CD4-positive, alpha-beta T cell treated with Interleukin-15 for 4 hours (primary cell): ENCODE measurements around the gene MBNL2.

Experiments used
- DNase-seq: peaks from one replicate; pipeline ENCODE4 v3.0.0-alpha.2; 2020; ENCODE audit warnings: low spot score

MBNL2 gene

GRCh38 chr13:97301382-97302095 lies 79.4 kb downstream of the MBNL2 start:
- no peak for DNase-seq

- DNase-seq = no peak
These were observed 80.5 kb downstream of the MBNL2 start for GRCh38 chr13:97302611-97303010.

- DNase-seq = no peak
These were observed 84.0 kb downstream of the MBNL2 start for GRCh38 chr13:97306106-97306505.

GRCh38 chr13:97306645-97307044 lies 84.5 kb downstream of the MBNL2 start:
- no peak for DNase-seq

- no peak for DNase-seq
These were observed 85.2 kb downstream of the MBNL2 start for GRCh38 chr13:97307118-97307881.

GRCh38 chr13:97307882-97308624 lies 85.9 kb downstream of the MBNL2 start:
- no peak for DNase-seq

- DNase-seq = no peak
These were observed 86.7 kb downstream of the MBNL2 start for GRCh38 chr13:97308735-97309429.

GRCh38 chr13:97310809-97311436 lies 88.8 kb downstream of the MBNL2 start:
- DNase-seq = no peak

GRCh38 chr13:97311956-97312355 lies 89.8 kb downstream of the MBNL2 start:
- DNase-seq = no peak

GRCh38 chr13:97313551-97314260 lies 91.6 kb downstream of the MBNL2 start:
- no peak for DNase-seq

- DNase-seq = no peak
These were observed 94.3 kb downstream of the MBNL2 start for GRCh38 chr13:97316390-97316789.

- DNase-seq = no peak
These were observed 95.8 kb downstream of the MBNL2 start for GRCh38 chr13:97317933-97318332.

GRCh38 chr13:97318532-97318931 lies 96.4 kb downstream of the MBNL2 start:
- DNase-seq = no peak

GRCh38 chr13:97319113-97319720 lies 97.1 kb downstream of the MBNL2 start:
- DNase-seq = no peak

- no peak for DNase-seq
These were observed 99.0 kb downstream of the MBNL2 start for GRCh38 chr13:97321101-97321500.

GRCh38 chr13:97321616-97322321 lies 99.6 kb downstream of the MBNL2 start:
- DNase-seq = no peak

- DNase-seq = no peak
These were observed 100.7 kb downstream of the MBNL2 start for GRCh38 chr13:97322740-97323342.

- DNase-seq = no peak
These were observed 102.0 kb downstream of the MBNL2 start for GRCh38 chr13:97324115-97324514.

GRCh38 chr13:97325738-97326137 lies 103.6 kb downstream of the MBNL2 start:
- no peak for DNase-seq

GRCh38 chr13:97327086-97327485 lies 105.0 kb downstream of the MBNL2 start:
- no peak for DNase-seq
